ENCODE measurements around the gene JAK1.

JAK1 gene

DNA sequence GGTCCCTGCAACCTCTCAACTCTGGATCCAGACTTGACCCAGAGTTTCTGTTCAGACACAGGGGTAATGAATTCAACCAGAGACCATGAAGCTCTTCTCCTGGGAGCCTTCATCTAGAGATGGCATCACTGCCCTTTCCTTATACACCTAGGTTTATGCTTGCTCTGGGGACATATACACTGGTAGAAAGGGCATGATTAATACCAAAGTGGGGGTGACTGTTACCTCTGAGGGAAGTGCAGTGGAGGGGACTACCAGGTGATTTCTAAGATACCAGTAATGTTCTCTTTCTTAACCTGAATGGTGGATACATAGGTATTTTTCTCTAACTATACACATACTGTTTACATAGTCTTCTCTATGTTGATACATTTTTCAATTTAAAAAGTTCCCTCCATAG lies 48.4 kb downstream of the JAK1 start:
- DNase-seq = no peak

DNA sequence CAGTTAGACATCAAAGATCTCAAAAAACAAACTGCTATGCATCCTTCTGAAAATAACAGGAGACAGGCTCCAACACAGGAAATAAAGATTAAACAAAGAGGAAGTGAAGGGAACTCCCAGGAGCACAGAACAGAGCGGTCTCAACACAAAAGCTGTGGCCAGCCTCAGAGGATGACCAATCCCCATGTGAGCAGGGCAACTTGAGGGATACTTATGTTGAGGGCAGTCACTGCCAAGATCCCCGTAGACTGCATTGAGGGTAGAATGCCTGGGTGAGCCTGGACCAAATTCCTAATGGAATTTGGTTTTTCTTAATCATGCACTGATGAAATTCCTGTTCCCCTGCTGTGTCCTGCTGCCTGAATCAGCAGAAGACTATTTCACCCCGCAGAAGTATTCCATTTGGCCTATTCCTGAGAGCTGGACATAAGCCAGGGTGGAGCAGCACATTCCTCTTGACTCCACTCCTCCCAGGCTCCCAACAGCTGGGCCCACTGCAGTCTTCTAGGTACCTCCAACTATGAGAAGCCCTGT lies 49.0 kb downstream of the JAK1 start:
- no peak for DNase-seq

DNA sequence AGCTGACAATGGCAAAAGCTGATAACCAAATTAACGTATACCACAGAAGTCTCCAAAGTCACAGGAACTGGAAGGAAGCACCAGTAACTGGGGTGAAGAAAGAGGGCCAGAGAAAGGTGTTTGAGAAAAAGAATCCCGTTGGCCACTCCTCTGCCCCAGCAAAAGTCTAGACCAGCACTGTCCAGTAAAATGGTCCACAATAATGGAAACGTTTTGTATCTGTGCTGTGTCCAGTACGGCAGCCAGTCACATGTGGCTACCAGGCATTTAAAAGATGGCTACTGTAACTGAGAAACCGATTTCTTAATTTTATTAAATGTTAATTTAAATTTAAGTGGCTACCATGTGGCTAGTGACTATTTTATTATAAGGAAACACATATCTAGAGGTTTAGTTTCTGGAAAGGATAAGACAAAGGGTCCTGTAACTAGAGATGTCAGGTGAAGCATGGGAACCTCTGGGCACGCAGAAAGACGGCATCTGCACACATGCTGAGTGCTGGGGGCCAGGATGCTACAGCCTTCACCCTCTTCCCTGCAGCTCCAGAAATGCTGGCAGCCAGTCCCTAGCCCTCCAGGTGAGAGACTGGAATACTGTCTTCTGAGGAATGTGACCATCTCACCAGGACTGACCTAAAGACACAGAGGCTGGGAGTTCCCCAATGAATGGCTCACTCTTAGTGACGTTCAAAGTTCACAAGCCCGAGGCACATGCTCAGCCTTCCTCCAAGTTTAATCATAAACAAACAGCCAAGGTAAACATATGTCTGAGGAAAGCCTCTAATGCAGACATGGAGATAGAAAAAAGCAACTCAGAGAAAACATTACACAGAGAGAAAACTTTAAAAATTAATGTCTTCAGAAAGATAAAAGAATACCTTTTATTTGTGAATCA lies 50.7 kb downstream of the JAK1 start:
- DNase-seq = no peak

DNA sequence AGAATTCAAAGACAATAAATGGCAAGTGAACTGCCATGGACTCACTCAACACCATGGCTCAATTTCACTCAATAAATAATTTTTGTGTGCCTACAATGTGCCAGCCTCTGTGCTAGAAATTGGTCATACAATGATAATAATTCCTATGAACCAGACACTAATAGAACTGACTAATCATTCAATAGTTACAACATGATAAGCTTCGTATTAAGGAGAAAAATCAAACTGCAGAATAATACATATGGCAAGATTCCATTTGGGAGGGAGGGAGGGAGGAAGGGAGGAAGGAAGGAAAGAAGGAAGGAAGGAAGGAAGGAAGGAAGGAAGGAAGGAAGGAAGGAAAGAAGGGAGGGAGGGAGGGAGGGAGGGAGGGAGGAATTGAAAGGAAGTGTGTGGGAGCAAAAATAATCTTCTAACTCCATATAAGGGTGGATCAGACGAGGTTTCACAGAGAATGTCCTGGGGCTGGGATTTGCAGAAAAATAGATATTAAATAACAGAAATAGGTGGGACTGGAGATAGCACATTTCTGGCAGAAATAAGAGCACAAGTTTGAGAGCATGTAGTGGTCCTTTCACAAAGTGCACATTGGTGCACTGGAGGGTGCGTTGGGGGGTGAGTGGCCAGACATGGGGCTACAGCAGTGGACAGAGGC lies 52.9 kb downstream of the JAK1 start:
- no peak for DNase-seq

DNA sequence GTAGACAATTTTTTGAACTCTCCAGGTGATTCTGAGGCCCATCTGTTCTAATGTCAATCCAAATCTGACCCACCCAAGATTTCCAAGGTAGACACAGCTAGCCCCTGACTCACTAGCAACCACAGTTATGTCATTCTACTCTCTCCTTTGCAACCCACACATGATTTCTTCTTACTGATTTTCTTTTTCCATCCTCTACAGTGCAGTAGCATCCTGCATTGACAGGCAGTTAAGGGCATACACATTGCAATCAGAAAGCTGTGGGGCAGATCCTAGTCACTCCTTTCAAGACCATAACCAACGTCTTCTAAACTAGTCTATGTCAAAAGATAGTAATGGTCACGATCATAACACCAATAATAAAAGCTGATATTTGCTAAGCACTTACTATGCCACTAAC lies 54.2 kb downstream of the JAK1 start:
- DNase-seq = no peak

DNA sequence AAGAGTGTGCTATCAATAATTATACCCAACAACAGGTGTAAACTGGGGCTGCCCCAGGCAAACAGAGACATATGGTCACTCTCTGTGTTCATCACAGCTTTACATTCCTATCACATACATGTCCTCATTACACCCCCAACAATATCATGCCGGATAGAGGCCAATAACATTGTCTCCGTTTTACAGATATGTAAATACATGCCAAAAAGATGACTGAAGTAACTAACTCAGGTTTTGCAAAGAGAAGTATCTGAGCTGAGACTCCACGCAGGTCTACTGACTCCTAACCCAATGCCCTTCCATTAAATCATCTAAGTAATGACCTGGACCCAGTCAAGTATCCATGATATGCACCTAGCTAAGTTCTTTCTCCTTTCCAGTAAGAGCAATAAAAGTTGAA lies 55.0 kb downstream of the JAK1 start:
- DNase-seq = no peak

DNA sequence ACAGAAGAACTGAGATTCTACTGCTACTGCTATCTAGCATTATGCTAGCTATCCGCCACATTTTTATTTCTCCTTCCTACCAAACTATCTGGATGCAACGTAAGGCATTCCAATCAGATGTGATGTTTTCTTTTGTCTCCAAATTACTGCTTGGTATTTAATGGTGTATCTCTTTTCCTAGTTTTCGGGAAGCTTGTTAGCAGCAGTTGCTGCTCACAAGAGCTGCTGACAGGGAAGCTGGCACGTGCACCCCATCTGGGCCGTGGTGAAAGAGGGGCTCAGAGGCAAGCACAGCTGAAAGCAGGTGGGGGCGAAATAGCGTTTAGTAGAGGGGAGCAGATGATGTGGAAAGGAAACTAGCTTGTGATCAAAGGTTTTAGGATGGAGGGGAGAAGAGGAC lies 57.3 kb downstream of the JAK1 start:
- no peak for DNase-seq

DNA sequence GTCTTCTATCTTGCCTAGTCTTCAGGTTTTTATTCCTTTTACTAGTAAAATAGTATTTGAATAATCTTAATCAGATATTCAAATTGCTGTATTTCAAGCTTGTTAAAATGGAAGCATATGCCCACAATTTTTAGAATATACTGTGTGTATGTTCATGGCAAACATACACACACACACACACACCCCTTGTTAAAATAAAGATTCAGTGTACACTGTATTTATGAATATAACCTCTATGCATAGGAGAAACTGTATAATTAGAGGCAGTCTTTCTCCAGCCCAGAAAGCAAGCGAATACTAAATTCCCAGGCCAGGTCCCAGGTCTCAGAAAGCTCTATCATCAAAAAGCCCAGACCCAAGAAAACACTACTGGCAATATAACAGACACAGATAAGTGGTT lies 57.8 kb downstream of the JAK1 start:
- no peak for DNase-seq

DNA sequence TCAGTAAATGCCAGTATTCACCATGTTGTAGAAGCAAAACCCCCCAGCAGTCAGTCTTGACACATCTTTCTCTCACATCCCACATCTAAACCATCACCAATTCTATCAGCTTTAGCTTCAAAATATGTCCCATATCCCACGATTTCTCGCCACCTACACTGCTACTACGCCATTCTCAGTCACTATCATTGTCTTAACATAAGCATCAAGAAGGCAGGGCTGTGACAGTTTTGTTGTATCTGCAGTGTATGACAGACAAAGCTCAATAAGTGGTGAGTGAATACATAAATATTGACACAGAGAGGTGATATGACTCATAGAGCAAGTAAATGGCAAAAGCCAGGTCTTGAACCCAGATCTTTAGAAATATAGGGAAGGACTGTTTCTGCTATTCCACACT lies 59.9 kb downstream of the JAK1 start:
- no peak for DNase-seq

DNA sequence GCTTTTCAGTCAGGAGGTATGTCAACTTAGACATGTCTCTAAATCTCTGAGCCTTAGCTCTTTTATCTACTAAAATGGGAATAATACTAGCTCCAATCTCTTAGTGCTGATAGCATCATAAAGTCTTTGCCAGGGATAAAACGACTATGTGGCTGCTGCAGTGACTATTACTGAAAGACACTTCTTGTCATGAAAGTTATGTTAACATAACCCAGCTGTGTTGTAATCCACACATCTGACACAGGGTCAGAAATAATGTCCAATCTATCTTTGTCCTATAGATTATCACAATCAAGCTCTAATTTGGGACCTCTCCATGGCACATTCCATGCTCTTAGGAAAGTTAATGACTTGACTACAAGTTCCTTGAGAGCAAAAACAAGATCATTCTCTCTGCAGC lies 62.8 kb downstream of the JAK1 start:
- no peak for DNase-seq

DNA sequence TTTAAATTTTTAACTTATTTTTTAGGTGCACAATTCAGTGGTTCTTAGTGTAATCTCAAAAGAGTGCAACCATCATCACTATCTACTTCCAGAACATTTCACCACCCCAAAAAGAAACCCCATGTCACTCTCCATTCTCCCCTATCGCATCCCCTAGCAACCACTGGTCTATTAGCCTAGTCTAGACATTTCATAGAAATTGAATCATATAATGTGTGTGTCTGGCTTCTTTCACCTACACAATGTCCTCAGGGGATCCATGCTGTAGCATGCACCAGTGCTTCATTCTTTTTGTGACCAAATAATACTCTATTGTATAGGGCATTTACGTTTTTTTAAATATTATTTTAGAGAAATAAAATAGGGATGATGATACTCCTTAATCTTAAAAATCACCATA lies 64.7 kb downstream of the JAK1 start:
- no peak for DNase-seq

DNA sequence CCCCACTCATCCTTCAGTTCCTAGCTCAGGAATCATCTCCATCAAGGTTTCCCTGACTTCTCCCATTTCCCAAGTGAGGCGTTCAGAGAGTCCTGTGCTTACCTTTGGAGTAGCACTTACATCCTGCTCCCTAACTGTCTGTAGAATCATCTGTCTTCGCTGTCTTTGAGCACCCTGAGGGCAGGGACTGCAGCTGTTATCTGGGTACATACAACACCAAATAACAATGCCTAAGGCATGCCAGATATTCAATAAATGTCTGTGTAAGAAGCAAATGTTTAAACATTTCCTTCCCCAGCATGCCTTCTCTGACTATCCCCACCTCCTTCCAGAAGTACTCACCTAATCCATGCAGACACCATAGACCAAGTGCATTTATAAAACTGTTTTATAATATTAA lies 65.4 kb downstream of the JAK1 start:
- DNase-seq = no peak

DNA sequence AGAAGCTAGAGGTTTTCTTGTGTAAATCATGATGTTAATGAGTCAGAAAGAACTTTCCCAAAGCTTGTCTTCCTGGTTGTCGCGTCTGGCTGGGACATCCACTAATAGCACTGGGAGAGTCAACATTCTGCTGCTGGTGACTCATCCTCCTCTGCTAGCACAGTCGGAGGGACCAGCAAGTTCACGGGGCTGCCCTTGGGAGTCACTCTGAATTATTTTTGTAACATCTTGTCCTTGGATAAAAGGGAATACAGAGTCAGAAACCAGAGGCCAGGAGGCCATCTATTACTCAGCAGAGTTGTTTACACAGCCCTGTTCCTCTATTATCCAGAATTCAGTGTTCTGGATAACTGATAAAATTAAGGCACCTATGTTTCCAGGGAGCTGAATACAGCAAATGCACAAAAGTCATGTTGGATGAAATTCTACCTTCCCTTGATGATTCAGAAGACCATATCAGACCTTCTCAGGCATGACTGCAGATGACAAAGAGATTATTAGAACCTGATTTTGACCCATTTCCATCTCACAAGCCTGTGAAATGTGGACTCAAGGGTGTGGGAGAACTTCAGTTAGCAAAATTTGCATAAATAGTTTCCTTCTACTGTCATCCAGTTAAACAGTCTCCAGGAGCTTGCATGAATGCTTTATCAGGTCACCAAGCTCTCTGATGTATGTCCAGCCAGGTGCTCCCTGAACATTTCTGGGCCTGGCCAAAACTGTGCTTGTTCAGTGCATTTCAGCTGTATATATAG lies 68.1 kb downstream of the JAK1 start:
- DNase-seq = no peak

DNA sequence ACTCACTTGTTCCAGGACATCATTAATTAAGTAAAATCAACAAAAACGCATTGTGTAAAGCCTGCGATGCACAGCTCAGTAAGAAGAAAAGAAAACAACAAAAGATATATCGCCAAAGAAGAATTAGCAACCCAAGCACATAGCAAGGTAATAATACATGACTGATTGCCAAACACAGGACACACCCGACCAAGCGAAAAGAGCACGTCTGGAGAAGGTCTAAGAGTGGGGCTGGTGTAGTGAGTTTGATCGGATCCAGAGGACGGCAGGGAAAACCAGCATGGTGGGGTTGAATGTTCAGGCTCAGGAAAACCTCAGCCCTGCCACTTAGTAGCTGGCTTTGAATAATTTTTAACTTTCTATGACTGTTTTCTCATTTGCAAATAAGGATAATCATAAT lies 69.8 kb downstream of the JAK1 start:
- no peak for DNase-seq

DNA sequence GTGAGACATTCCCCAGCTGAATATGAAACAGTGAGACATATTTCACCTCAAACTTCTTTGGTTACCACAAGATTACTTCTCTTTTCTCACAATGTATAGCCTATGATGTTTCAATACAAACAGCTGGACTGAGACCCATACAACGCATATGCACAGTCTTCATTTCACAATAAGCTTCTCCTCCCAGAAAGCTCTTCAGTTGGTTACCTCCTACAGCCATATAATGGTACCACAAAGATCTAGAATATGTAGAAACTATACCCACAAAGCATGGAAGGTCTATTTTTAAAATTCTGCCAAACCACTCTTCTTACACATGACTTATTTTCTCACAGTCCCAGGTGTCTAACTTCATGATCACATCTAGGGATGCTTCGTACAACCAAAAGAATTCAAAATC lies 70.8 kb downstream of the JAK1 start:
- DNase-seq = no peak

DNA sequence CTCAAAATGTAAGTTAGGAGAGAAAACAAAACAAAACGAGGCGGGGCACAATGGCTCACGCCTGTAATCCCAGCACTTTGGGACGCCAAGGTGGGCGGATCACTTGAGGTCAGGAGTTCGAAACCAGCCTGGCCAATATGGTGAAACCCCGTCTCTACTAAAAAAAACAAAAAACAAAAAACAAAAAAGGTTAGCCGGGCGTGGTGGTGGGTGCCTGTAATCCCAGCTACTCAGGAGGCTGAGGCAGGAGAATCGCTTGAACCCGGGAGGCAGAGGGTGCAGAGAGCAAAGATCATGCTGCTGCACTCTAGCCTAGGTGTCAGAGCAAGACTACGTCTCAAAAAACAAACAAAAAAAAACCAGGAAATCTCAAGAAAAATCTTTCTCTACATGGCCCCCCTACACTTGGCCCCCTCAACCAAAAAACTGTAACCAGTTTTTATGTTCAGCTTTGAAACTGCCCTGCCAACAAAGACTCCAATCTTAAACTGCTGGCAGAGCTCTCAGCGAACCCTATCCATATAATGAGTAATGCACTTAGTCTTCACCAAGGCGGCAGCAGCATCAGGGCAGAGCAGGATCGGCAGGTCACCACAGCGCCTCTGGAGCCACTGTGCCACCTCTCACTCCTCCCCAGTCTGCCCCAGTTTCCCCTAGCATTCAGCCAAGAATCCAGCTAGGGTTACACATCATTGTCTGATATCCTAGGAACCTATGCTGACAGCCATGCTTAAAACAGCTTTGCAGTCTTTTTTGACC lies 71.7 kb downstream of the JAK1 start:
- DNase-seq = no peak

DNA sequence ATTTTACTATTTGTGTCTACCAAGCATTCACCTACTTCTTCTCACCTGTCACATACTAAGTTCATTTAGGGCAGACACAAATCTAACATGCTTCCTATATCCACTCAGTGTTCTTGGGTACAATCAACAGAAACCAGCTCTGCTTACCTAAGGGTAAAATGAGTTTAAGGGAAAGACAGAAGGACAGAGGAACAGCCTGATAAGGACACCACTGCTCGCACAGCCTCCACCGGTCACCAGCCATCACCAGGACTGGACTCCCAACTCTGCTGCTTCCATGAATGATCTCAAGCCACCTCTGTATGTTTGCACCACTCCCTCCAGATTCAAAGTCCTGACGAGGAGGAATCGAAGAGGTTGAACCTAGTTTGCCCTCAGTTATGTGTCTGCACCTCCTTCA lies 72.4 kb downstream of the JAK1 start:
- no peak for DNase-seq

DNA sequence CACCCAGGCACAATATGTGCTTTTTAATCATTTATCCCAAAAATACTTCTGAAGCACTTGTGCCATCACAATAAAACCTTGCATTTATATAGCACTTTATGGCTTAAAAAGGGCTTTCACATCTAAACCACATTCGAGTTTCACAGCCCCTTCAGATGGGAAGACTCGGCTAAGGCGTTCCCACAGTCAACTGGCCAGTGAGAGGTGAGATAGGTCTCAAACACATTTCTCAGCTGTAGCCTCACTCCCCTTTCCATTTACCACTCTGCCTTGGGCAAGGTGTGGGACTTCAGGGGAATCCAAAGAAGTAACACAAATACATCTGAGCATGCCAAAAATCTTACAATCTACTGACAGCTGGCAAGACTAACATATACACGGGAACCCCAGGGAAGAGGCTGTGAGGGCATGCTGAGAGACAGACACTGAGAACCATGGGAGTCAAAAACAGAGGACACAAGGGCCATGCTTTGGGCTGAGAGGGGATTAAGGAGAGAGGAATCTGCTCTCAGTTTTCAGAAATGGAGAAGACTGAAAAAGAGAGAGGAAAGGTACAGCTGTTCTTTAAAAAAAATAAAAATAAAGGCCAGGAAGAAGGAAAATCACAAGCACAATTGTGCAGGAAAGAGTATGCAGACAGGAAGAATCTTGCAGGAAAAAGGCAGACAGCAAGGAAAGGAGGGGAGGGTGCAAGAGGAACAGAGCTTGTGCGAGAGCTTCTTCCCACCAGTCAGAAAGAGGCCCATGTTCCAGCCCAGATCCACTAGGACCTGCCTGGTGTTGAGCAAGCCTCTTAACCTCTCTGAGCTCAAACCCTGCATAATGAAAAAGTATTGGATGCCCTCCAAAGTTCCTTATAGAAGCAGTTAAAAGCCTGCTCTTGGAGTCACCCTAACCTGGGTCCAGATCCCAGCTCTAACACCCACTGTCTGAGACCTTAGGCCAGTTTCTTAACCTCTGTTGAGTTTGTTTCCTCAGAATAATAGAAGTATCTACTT lies 73.5 kb downstream of the JAK1 start:
- no peak for DNase-seq

DNA sequence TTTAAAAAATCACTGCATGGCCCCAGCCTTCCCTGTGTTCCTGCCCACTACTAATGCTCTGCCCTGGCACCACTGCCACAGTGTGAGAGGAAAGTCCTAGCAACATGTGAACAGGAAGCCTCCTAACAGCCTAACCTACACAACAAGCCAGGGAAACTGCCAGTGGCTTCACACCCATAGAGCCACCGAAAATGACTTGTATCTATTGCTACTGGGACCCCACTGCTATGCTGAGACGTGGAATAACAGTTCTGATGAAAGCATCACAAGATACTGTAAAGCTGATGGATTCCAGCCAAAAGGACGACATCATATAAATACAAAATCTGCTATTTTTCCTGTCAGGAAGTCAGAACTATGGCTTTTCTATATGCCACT lies 74.9 kb downstream of the JAK1 start:
- no peak for DNase-seq

DNA sequence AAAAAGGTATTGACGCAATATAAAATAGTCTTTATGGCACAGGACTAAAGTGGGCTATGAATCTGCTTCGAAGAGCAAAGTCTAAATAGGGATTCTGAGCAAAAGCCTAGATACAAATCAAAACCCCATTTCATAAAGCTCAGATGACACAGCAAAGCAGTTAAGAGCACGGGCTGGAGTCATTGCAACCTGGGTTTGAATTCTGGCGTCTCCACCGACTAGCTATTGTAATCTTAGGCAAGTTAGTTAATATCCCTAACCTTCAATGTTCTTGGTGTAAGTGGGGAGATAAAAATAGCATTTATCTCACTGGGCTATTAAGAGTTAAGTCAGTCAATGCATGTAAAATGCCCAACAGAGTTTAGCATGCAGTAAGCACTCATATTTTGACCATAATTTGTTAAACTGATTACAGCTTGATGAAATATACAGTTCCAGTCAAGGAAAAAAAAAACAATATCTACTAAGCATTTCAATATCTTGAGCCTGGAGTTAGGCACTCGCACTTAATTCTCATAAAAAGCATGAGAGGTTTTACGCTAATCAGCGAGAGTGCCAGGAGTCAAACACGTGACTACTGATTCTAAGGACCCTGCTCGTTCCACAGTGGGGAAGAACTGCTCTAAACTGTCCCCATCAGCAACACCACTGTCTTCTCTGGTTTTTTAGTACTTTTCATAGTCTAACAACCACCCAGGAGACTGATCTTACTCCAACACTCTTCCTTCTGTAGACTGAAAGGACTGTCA lies 75.5 kb downstream of the JAK1 start:
- no peak for DNase-seq

DNA sequence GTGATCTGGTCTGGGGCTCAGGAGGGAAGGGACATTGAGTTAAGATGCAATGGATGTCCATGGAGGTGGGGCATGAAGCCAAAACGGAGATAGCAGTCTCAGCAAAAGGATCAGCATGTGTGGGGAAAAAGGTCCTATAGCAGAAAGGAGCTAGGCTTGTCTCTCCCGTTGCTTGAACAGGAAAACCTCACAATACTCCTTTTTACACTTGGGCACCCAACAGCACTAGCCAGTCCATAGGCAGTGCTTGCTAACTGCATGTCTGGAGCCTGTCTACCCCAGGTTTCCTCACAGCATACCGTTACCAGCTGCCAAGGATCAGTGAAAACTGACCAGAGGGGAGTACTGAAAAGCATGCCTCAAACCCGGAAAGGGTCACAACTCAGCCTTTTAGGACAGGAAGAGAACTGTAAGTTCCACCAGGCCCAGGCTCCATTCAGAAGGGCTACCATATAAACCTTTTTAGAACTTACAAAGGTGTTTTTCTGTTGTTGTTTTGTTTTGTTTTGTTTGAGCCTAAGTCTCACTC lies 78.6 kb downstream of the JAK1 start:
- DNase-seq = no peak

All from cortex of kidney (tissue), 1 donor.